Right lobe of liver (tissue), 6 donors: ENCODE measurements around the gene MAU2. TPM values are rescaled to one million over a fixed set of nuclear protein-coding genes. Genes with fewer than 3 reads are reported as not detected.
"Not testable (repeated sequence)": the region's sequence is repeated elsewhere in the genome, so short reads cannot be mapped to it uniquely, and the experiment has no call there.

Source experiments
- ATAC-seq, 4 donors: fragments of 200-7000 bp; cut with Tn5 transposase; one replicate each; pipeline ENCODE4 v1.9.1; 2020; ENCODE audit warnings: mild to moderate bottlenecking in 4 of 4, moderate library complexity in 4 of 4
- DNase-seq, 3 donors: peaks; one replicate each; pipeline ENCODE4 v3.0.0-alpha.2; 2020
- H3K27ac ChIP-seq, 3 donors: fragments of 200-600 bp; one replicate each; pipeline ENCODE4 v1.8.0; 2022
- H3K27me3 ChIP-seq, 2 donors: fragments of 200-600 bp; one replicate each; pipeline ENCODE4 v1.8.0; 2022
- H3K36me3 ChIP-seq, 4 donors: fragments of 200-600 bp; sonication (generic) in 1 of 4; one replicate each; pipeline versions ENCODE4 v1.5.1 to v1.8.0; 2017 to 2022; ENCODE audit warnings: control low read depth in 1 of 4
- H3K4me1 ChIP-seq, 4 donors: fragments of 200-600 bp; sonication (generic) in 1 of 4; one replicate each; pipeline versions ENCODE4 v1.5.1 to v1.8.0; 2017 to 2022; ENCODE audit warnings: control low read depth in 1 of 4
- H3K4me3 ChIP-seq, 3 donors: fragments of 200-600 bp; one replicate each; pipeline ENCODE4 v1.8.0; 2022
- H3K9me3 ChIP-seq, 4 donors: fragments of 200-600 bp; sonication (generic) in 1 of 4; one replicate each; pipeline versions ENCODE4 v1.5.1 to v1.8.0; 2017 to 2022; ENCODE audit warnings: control low read depth in 1 of 4
- POLR2A ChIP-seq: fragments of 450-650 bp; IDR thresholded peaks from one replicate; pipeline ENCODE4 v1.6.1; 2017; ENCODE audit warnings: antibody characterized with exemption, mild to moderate bottlenecking
- WGBS: methylation state at CpG from one replicate; pipeline ENCODE4 v1.1.6; 2018; ENCODE audit warnings: low coverage, low lambda C conversion rate; ENCODE audit not compliant: insufficient coverage; ENCODE audit errors: missing lambda C conversion rate; 5-methylcytosine and 5-hydroxymethylcytosine counted together
- intact Hi-C, 2 donors: fragments of 100-400 bp; cut with DNase I; formaldehyde crosslinking; loops; one replicate each; pipeline versions ENCODE4 v1.11.2 to v1.14.1; 2022
- total RNA-seq, 6 experiments: library from RNA; depleted of rRNA in 2 of 6; stranded (reverse); fragments of >200 nt in 2 of 6; fragmentation: NEBNext Ultra II Directional in 3 of 6; extraction: Animal tissue kit (Norgen Biotek cat#: 25700) in 3 of 6; gene quantifications; one replicate each; pipeline versions ENCODE4 v1.1.0 to v1.2.4, GENCODE V29; 2016 to 2023
- TF ChIP-seq, protein P1 (sequence below), 4 donors: fragments of 200-600 bp in 3 of 4; fragments of 450-650 bp in 1 of 4; IDR thresholded peaks; one replicate each; pipeline versions ENCODE4 v1.5.1 to v1.8.0; 2016 to 2022; ENCODE audit warnings: antibody characterized with exemption in 4 of 4, mild to moderate bottlenecking in 2 of 4
- donor health status: DM: no; HTN: yes; CAD: no.
- donor health status: DM: no; HTN: no; CAD: no.
- donor health status: DM: no; HTN: no; CAD: no.
- donor health status: DM: no; HTN: yes; CAD: no.
- donor health status: DM: no; HTN: yes; CAD: no.

MAU2 gene
- total RNA-seq, 6 experiments from 2014 or later: 10.4 to 30.4 (median 19.3) TPM

DNA sequence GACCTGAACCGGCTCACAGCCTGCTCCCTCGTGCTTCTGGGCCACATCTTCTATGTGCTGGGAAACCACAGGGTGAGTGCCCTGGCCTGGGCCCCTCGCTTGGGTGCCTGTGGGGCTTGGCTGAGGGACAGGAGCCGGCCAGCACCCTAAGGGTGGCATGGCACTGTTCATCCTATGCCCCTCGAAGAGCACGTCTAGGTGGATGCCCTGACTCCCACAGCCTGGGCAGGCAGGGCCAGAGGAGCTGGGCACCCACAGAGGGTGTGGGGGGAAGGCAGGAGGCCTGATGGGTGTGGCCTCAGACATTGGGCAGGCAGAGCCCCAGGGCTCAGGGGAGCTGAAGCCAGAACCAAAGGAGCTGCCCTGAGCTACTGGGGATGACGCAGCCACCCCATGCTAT lies 28.7 kb downstream of the MAU2 start:
- TF ChIP-seq, protein P1, sequence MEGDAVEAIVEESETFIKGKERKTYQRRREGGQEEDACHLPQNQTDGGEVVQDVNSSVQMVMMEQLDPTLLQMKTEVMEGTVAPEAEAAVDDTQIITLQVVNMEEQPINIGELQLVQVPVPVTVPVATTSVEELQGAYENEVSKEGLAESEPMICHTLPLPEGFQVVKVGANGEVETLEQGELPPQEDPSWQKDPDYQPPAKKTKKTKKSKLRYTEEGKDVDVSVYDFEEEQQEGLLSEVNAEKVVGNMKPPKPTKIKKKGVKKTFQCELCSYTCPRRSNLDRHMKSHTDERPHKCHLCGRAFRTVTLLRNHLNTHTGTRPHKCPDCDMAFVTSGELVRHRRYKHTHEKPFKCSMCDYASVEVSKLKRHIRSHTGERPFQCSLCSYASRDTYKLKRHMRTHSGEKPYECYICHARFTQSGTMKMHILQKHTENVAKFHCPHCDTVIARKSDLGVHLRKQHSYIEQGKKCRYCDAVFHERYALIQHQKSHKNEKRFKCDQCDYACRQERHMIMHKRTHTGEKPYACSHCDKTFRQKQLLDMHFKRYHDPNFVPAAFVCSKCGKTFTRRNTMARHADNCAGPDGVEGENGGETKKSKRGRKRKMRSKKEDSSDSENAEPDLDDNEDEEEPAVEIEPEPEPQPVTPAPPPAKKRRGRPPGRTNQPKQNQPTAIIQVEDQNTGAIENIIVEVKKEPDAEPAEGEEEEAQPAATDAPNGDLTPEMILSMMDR (IDR thresholded peaks at IDR 0.05): no peak
- TF ChIP-seq POLR2A: no peak
- Histone ChIP-seq H3K36me3 (peaks cover 4 to 90% (median 40%) of the 10 kb centered on the region in 4 donors), H3K9me3 (no peaks in the 10 kb centered on the region), H3K4me3 (no peak overlapping the region), H3K27me3 (no peaks in the 10 kb centered on the region), H3K4me1 (no peaks in the 10 kb centered on the region), H3K27ac (no peak overlapping the region)
- DNase-seq: no peak
- WGBS: 100% methylated on average over 1 of the region's 7 CpGs
- no peak for ATAC-seq
- intact Hi-C loops: loop anchor here in 1 of 2 donors (10.0 kb wide), 1 partner anchor 165 kb away; no protein-coding TSS in a partner anchor

DNA sequence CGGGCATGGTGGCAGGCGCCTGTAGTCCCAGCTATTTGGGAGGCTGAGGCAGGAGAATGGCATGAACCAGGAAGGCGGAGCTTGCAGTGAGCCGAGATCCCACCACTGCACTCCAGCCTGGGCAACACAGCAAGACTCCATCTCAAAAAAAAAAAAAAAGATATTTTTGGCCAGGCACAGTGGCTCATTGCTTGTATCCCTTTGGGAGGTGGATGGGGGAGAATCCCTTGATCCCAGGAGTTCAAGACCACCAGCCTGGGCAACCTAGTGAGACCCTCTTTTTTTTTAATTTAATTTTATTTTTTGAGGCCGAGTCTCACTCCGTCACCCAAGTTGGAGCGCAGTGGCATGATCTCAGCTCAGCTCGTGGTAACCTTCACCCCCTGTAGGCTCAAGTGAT lies 30.1 kb downstream of the MAU2 start:
- H3K27me3 ChIP-seq, intact Hi-C loops, H3K9me3 ChIP-seq, ATAC-seq, DNase-seq, H3K27ac ChIP-seq, H3K4me3 ChIP-seq, H3K4me1 ChIP-seq: not testable (repeated sequence)
- WGBS: 96% methylated on average over 4 of the region's 8 CpGs
- H3K36me3 ChIP-seq: peaks cover 4 to 90% (median 40%) of the 10 kb centered on the region in 4 donors

DNA sequence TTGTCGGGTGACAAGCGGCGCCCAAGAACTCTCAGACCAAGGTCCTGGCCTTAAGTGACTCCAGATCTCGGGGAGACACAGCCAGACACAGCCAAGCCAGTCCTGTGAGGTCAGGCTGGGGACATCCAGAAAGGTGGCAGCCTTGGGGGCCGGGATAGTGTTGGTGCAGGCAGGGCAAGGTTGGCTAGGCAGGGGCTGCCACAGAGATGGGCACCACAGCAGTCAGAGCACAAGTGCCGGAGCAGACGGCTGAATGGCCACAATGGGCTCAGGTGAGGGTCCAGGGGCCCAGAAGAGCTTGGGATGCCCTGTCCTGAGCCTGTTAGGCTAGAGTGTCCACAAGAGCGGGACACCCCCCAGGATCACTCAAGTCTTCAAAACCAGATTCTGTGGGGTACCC lies 32.2 kb downstream of the MAU2 start:
- no peak for DNase-seq
- no peaks in the 10 kb centered on the region for H3K4me1 ChIP-seq
- intact Hi-C loops: no loop called here
- TF ChIP-seq, protein P1 (IDR thresholded peaks at IDR 0.05): no peak
- no peak for TF ChIP-seq POLR2A
- no peak for ATAC-seq
- no peaks in the 10 kb centered on the region for H3K9me3 ChIP-seq
- no peaks in the 10 kb centered on the region for H3K27me3 ChIP-seq
- H3K27ac ChIP-seq: no peak overlapping the region
- no peak overlapping the region for H3K4me3 ChIP-seq
- peaks cover 4 to 80% (median 39%) of the 10 kb centered on the region in 4 donors for H3K36me3 ChIP-seq
- WGBS: no CpG with 5 or more reads among the region's 8 CpGs

DNA sequence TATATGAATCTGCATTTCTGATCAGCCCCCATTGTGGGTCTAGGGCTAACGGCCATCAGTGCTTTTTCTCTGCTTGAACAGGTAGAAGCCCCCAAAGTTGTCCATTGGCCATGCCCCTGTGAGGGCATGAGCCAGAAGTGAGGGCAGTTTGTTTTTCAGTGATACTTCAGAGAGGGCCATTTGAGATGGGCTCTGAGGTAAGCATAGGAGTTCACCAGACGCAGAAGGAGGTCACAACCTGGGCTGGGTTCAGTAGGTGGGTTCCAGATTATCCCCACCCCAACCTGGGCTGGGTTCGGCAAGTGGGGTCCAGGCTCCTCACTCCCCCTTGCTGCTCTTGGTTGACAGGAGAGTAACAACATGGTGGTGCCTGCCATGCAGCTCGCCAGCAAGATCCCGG lies 33.4 kb downstream of the MAU2 start:
- no peaks in the 10 kb centered on the region for H3K9me3 ChIP-seq
- TF ChIP-seq, protein P1 (IDR thresholded peaks at IDR 0.05): no peak
- TF ChIP-seq POLR2A: no peak
- no peak for DNase-seq
- peaks cover 4 to 69% (median 37%) of the 10 kb centered on the region in 4 donors for H3K36me3 ChIP-seq
- H3K4me1 ChIP-seq: no peaks in the 10 kb centered on the region
- no peak overlapping the region for H3K27ac ChIP-seq
- no peak for ATAC-seq
- H3K27me3 ChIP-seq: no peaks in the 10 kb centered on the region
- WGBS: no CpG with 5 or more reads among the region's 5 CpGs
- H3K4me3 ChIP-seq: no peak overlapping the region
- intact Hi-C loops: no loop called here

DNA sequence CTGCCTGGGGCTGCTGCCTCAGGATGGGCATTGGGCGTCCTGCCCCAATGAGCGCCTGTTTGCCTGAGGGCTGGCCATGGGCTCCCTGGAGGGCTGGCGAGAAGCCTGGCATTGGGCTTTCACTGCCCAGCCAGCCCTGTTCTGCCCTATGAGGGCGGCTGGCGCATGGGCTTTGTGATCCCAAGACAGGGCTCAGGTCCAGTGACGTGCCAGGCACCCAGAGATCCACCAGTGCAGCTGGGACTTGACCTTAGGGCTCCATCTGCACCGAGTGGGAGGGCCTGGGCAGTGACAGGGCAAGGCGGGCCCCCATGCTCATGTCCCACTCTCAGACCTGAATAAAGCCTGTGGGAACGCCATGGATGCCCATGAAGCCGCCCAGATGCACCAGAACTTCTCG lies 34.3 kb downstream of the MAU2 start:
- H3K36me3 ChIP-seq: peaks cover 4 to 60% (median 31%) of the 10 kb centered on the region in 4 donors
- ATAC-seq: no peak
- no peak for TF ChIP-seq POLR2A
- TF ChIP-seq, protein P1 (IDR thresholded peaks at IDR 0.05): no peak
- H3K27ac ChIP-seq: no peak overlapping the region
- DNase-seq: no peak
- no CpG with 5 or more reads among the region's 11 CpGs for WGBS
- no peak overlapping the region for H3K4me3 ChIP-seq
- H3K27me3 ChIP-seq: no peaks in the 10 kb centered on the region
- no peaks in the 10 kb centered on the region for H3K4me1 ChIP-seq
- H3K9me3 ChIP-seq: no peaks in the 10 kb centered on the region
- intact Hi-C loops: no loop called here
